Endothelial cell of umbilical vein (primary cell): Measurements from ENCODE around the gene ST3GAL5. TPM values are rescaled to one million over a fixed set of nuclear protein-coding genes. Genes with fewer than 3 reads are reported as not detected.

Experiments used
- BruUV-seq: library from RNA; stranded (reverse); fragments of 400-500 nt; replicated peaks from 2 replicates; lab custom pipeline; 2021; lab: Mats Ljungman, UMichigan
- CTCF ChIA-PET: fragments of 300-600, 350-600 bp; sonication (Branson Sonifier 250); formaldehyde crosslinking; loops from one replicate; lab custom pipeline; 2021; ENCODE audit warnings: antibody characterized with exemption, inconsistent platforms; lab: Charles Lee
- POLR2A ChIA-PET: fragments of 300-600, 350-600 bp; sonication (Branson Sonifier 250); formaldehyde crosslinking; loops from one replicate; lab custom pipeline; 2021; ENCODE audit warnings: antibody characterized with exemption, inconsistent platforms; lab: Charles Lee
- DNase-seq: peaks from one replicate; pipeline ENCODE4 v3.0.0-alpha.2; 2011; ENCODE audit warnings: low read depth, low spot score
- FAIRE-seq: peaks from 2 replicates; lab custom pipeline; 2011; peaks lifted over from hg19 to GRCh38; lab: Jason Lieb, UNC
- H2AFZ ChIP-seq: 2 replicates; pipeline ENCODE4 v1.6.0; 2012; ENCODE audit warnings: low read depth, low read length, control low read depth, inconsistent platforms
- H3K27ac ChIP-seq: 2 replicates; pipeline ENCODE4 v1.5.1; 2011; ENCODE audit warnings: low read depth, mild to moderate bottlenecking, control low read depth, low read length, moderate library complexity; ENCODE audit not compliant: insufficient read depth
- H3K27me3 ChIP-seq, 2 experiments: 2 replicates each; pipeline versions ENCODE4 v1.6.0 to v1.6.1; 2011; ENCODE audit warnings: low read length in 2 of 2, mixed read lengths in 1 of 2; ENCODE audit not compliant: control insufficient read depth in 2 of 2, insufficient read depth in 2 of 2
- H3K36me3 ChIP-seq, 2 experiments: 2 replicates in 1 of 2; 3 replicates in 1 of 2; pipeline ENCODE4 v1.5.1; 2011; ENCODE audit warnings: low read length in 2 of 2, mild to moderate bottlenecking in 1 of 2, moderate library complexity in 1 of 2; ENCODE audit not compliant: control insufficient read depth in 2 of 2, insufficient read depth in 2 of 2; ENCODE audit errors: extremely low read depth in 1 of 2
- H3K4me1 ChIP-seq: 3 replicates; pipeline ENCODE4 v1.5.1; 2011; ENCODE audit warnings: mild to moderate bottlenecking, low read length; ENCODE audit not compliant: control insufficient read depth, insufficient read depth; ENCODE audit errors: extremely low read depth
- H3K4me2 ChIP-seq: 2 replicates; pipeline ENCODE4 v1.6.1; 2011; ENCODE audit warnings: low read length, control low read depth, mixed read lengths; ENCODE audit not compliant: insufficient read depth
- H3K4me3 ChIP-seq, 3 experiments: fragments of 200-600 bp in 1 of 3; sonication (generic), shearing (Covaris generic) in 1 of 3; replicated peaks in 1 of 3; 2 replicates each; pipeline ENCODE4 v1.5.1; 2011 to 2016; ENCODE audit warnings: control low read depth in 3 of 3, low read length in 3 of 3, mild to moderate bottlenecking in 2 of 3, inconsistent platforms in 1 of 3, low read depth in 1 of 3, moderate library complexity in 1 of 3; ENCODE audit not compliant: insufficient read depth in 1 of 3
- H3K79me2 ChIP-seq: 2 replicates; pipeline ENCODE4 v1.6.0; 2012; ENCODE audit warnings: low read length, inconsistent platforms; ENCODE audit not compliant: control insufficient read depth, insufficient read depth
- H3K9ac ChIP-seq: replicated peaks from 2 replicates; pipeline ENCODE3; 2011; ENCODE audit warnings: low read length, control low read depth; ENCODE audit not compliant: insufficient read depth; ENCODE audit errors: extremely low read depth
- H3K9me1 ChIP-seq: replicated peaks from 3 replicates; pipeline ENCODE4 v1.6.0; 2011; ENCODE audit warnings: mild to moderate bottlenecking, low read length; ENCODE audit not compliant: control insufficient read depth, insufficient read depth; ENCODE audit errors: extremely low read depth
- H3K9me3 ChIP-seq: replicated peaks from 2 replicates; pipeline ENCODE4 v1.5.1; 2012; ENCODE audit warnings: low read length, inconsistent platforms; ENCODE audit not compliant: control insufficient read depth, insufficient read depth
- H4K20me1 ChIP-seq: replicated peaks from 2 replicates; pipeline ENCODE3; 2011; ENCODE audit warnings: mild to moderate bottlenecking, low read length; ENCODE audit not compliant: control insufficient read depth, insufficient read depth; ENCODE audit errors: extremely low read depth
- CTCF ChIP-seq, 2 donors: IDR thresholded peaks; 1 replicate in 1 of 2; 2 replicates in 1 of 2; pipeline ENCODE4 v1.5.1; 2011; ENCODE audit warnings: low read length in 2 of 2, mild to moderate bottlenecking in 2 of 2, moderate library complexity in 2 of 2, control low read depth in 1 of 2, inconsistent platforms in 1 of 2, low read depth in 1 of 2; ENCODE audit not compliant: insufficient read depth in 1 of 2; ENCODE audit errors: extremely low read depth in 1 of 2
- EZH2 ChIP-seq: IDR thresholded peaks from 2 replicates; pipeline ENCODE4 v1.6.1; 2012; ENCODE audit warnings: borderline replicate concordance, low read depth, mild to moderate bottlenecking, moderate library complexity, low read length, inconsistent platforms; ENCODE audit not compliant: severe bottlenecking
- FOS ChIP-seq: IDR thresholded peaks from 2 replicates; pipeline ENCODE4 v1.6.1; 2011; ENCODE audit warnings: mild to moderate bottlenecking, low read length, moderate library complexity, borderline replicate concordance; ENCODE audit not compliant: insufficient read depth
- GATA2 ChIP-seq: IDR thresholded peaks from 2 replicates; pipeline ENCODE4 v1.7.0; 2011; ENCODE audit warnings: low read depth, mild to moderate bottlenecking, moderate library complexity, mixed read lengths, low read length; ENCODE audit not compliant: insufficient read length, insufficient read depth
- JUN ChIP-seq: IDR thresholded peaks from 2 replicates; pipeline ENCODE4 v1.6.1; 2011; ENCODE audit warnings: borderline replicate concordance, low read depth; ENCODE audit not compliant: insufficient read length, insufficient read depth
- MAX ChIP-seq: IDR thresholded peaks from 2 replicates; pipeline ENCODE4 v1.6.1; 2011; ENCODE audit not compliant: insufficient read depth, insufficient read length
- MYC ChIP-seq: IDR thresholded peaks from one replicate; pipeline ENCODE4 v1.6.1; 2011; ENCODE audit warnings: mild to moderate bottlenecking, low read depth, low read length
- POLR2A ChIP-seq: IDR thresholded peaks from 2 replicates; pipeline ENCODE4 v1.6.1; 2012; ENCODE audit warnings: low read depth, mild to moderate bottlenecking, control low read depth, low read length
- POLR2AphosphoS5 ChIP-seq: IDR thresholded peaks from 2 replicates; pipeline ENCODE4 v1.6.1; 2012; ENCODE audit warnings: low read depth, mild to moderate bottlenecking, control low read depth, low read length, moderate library complexity; ENCODE audit not compliant: insufficient read depth
- dilution Hi-C: fragments of 300-500 bp; cut with MboI; formaldehyde crosslinking; loops from one replicate; pipeline ENCODE4 v1.15.0; 2019; ENCODE audit warnings: low sequenced_read_pairs; ENCODE audit not compliant: extremely low pct_ligation_motif_present
- intact Hi-C: fragments of 100-400 bp; cut with micrococcal nuclease; formaldehyde crosslinking; loops from one replicate; pipeline ENCODE4 v1.10.0; 2022
- polyA plus RNA-seq, 4 experiments: library from polyadenylated mRNA; depleted of rRNA in 3 of 4; stranded (reverse) in 3 of 4; unstranded in 1 of 4; fragments of >200 nt; gene quantifications; 2 replicates each; pipeline versions ENCODE4 v1.2.1 to v1.2.3, GENCODE V29; 2011 to 2012; ENCODE audit warnings: missing spikeins in 1 of 4
- total RNA-seq: library from RNA; stranded (reverse); gene quantifications from 2 replicates; pipeline ENCODE4 v1.2.3, GENCODE V29; 2021

Gene ST3GAL5
- total and polyA plus RNA-seq, 2 donors (not counting 3 experiments of a cell fraction or from before 2014, with no cell fraction given) = 9.5 to 16.0 TPM

GRCh38 chr2:85828725-85829124 is 60.1 kb downstream of the ST3GAL5 start:
- FAIRE-seq (no peak), DNase-seq (no peak)
- H3K27ac ChIP-seq = no peak overlapping the region
- no peaks in the 10 kb centered on the region for H4K20me1 ChIP-seq
- TF ChIP-seq MAX (no peak), EZH2 (no peak), MYC (no peak), GATA2 (no peak), POLR2AphosphoS5 (no peak), POLR2A (no peak), CTCF (IDR thresholded peaks at IDR 0.05; ENCODE audit: extremely low read depth in 1 of 2, insufficient read depth in 1 of 2, low read depth in 1 of 2, low read length in 2 of 2) (no peak), JUN (no peak), FOS (no peak)
- BruUV-seq = no TSS peak
- H3K9ac ChIP-seq = no peak overlapping the region
- ChIA-PET POLR2A (no interaction called here), CTCF (interaction anchor here (2.0 to 12.5 kb wide), 5 partner anchors 60 to 252 kb away, joined by 7 to 541 read pairs (median 36); partner anchors contain the start of gene ST3GAL5)
- no peaks in the 10 kb centered on the region for H3K4me1 ChIP-seq
- no peaks in the 10 kb centered on the region for H3K9me3 ChIP-seq
- H3K4me2 ChIP-seq = no peak overlapping the region
- intact Hi-C loops (no loop called here), dilution Hi-C loops (no loop called here)
- H3K4me3 ChIP-seq = no peak overlapping the region
- peaks cover 0 to 2% of the 10 kb centered on the region in 2 experiments for H3K27me3 ChIP-seq
- no peaks in the 10 kb centered on the region for H3K9me1 ChIP-seq
- no peaks in the 10 kb centered on the region for H3K36me3 ChIP-seq
- H2AFZ ChIP-seq = no peak overlapping the region
- H3K79me2 ChIP-seq = no peaks in the 10 kb centered on the region
